Esophagus muscularis mucosa (tissue), 4 donors: ENCODE data around the gene GNA15. TPM values are rescaled to one million over a fixed set of nuclear protein-coding genes. Genes with fewer than 3 reads are reported as not detected.
"Not testable (repeated sequence)": the region's sequence is repeated elsewhere in the genome, so short reads cannot be mapped to it uniquely, and the experiment has no call there.

Experiments
- DNase-seq: peaks from one replicate; pipeline ENCODE4 v3.0.0-alpha.2; 2017; ENCODE audit errors: extremely low spot score
- H3K27ac ChIP-seq, 4 donors: fragments of 200-600 bp; sonication (generic); replicated peaks in 1 of 4; 1 replicate in 3 of 4; 2 replicates in 1 of 4; pipeline ENCODE4 v1.5.1; 2016 to 2019; ENCODE audit warnings: mild to moderate bottlenecking in 1 of 4
- H3K27me3 ChIP-seq, 4 donors: fragments of 200-600 bp; sonication (generic); one replicate each; pipeline versions ENCODE4 v1.5.1 to v1.6.0; 2016 to 2019
- H3K36me3 ChIP-seq, 4 donors: fragments of 200-600 bp; sonication (generic); one replicate each; pipeline ENCODE4 v1.5.1; 2016 to 2019
- H3K4me1 ChIP-seq, 4 donors: fragments of 200-600 bp; sonication (generic); one replicate each; pipeline ENCODE4 v1.5.1; 2016 to 2019
- H3K4me3 ChIP-seq, 4 donors: fragments of 200-600 bp; sonication (generic); 1 replicate in 2 of 4; 2 replicates in 2 of 4; pipeline ENCODE4 v1.5.1; 2016 to 2019; ENCODE audit warnings: mild to moderate bottlenecking in 4 of 4, moderate library complexity in 1 of 4
- H3K9me3 ChIP-seq, 4 donors: fragments of 200-600 bp; sonication (generic); 1 replicate in 3 of 4; 2 replicates in 1 of 4; pipeline ENCODE4 v1.5.1; 2016 to 2019
- EP300 ChIP-seq: sonication (generic); formaldehyde crosslinking; IDR thresholded peaks from one replicate; pipeline ENCODE4 v1.6.1; 2017; ENCODE audit warnings: antibody characterized with exemption
- POLR2A ChIP-seq: fragments of 450-650 bp; IDR thresholded peaks from one replicate; pipeline ENCODE4 v1.6.1; 2017; ENCODE audit warnings: antibody characterized with exemption, moderate library complexity, mild to moderate bottlenecking, low read depth
- POLR2AphosphoS5 ChIP-seq, 2 donors: sonication (generic); formaldehyde crosslinking; IDR thresholded peaks; one replicate each; pipeline ENCODE4 v1.6.1; 2017; ENCODE audit warnings: antibody characterized with exemption in 2 of 2
- WGBS: methylation state at CpG from one replicate; pipeline ENCODE4 v1.1.5; 2018; 5-methylcytosine and 5-hydroxymethylcytosine counted together
- intact Hi-C: fragments of 100-400 bp; cut with DNase I; formaldehyde crosslinking; loops from one replicate; pipeline ENCODE4 v1.15.1; 2023
- total RNA-seq, 4 donors: library from RNA; depleted of rRNA; stranded (reverse); fragments of >200 nt; gene quantifications; one replicate each; pipeline versions ENCODE4 v1.1.0 to v1.2.1, GENCODE V29; 2016
- TF ChIP-seq, protein P1 (sequence below), 3 experiments: fragments of 200-600 bp in 2 of 3; fragments of 450-650 bp in 1 of 3; sonication (generic) in 2 of 3; IDR thresholded peaks; one replicate each; pipeline ENCODE4 v1.5.1; 2017 to 2019; ENCODE audit warnings: antibody characterized with exemption in 3 of 3, mild to moderate bottlenecking in 2 of 3, moderate library complexity in 1 of 3

GNA15 gene
- total RNA-seq, 4 donors from 2014 or later: 4.3 to 13.8 (median 5.3) TPM

DNA sequence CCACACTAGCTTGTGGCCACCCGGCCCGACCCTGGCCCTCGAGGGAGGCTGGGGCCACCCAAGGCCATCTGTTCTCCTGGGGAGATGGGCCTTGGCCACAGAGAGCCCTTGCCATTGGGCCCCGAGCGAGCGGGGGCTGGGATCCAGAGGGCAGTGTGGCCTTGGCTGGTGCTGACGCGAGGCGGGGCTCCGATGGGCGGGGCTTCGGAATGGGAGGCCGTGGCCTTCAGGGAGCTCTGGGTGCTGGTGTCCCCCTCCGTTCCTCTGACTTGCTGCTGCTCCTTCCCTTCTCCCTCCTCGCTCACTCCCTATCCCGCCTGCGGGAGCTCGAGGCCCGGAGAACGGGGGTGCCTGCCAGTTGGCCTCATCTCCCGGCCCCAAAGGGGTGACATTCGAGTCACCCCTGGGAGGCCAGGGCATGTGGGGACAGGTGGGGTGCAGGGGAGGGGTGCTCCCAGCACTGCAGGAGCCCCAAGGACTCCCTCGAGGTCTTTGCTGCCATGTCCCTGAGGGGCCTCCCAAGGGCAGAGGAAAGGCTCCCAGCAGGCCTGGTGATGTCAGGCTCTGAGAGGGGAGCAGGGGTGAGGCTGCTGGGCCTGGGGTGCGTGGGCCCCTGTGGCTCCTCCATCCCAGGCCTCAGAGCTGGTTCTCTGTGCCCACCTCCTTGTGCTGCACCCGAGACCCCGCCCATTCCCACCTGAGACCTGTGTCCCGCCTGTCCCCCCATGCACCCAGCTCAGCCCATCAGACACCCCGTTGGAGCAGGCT, 54.1 kb downstream of the GNA15 start:
- Histone ChIP-seq H3K4me3 (no peak overlapping the region), H3K27me3 (no peaks in the 10 kb centered on the region), H3K36me3 (peaks cover 0 to 42% (median 33%) of the 10 kb centered on the region in 4 donors), H3K9me3 (no peaks in the 10 kb centered on the region), H3K4me1 (peaks cover 16 to 47% (median 33%) of the 10 kb centered on the region in 4 donors), H3K27ac (no peak overlapping the region)
- no peak for DNase-seq
- no peak for TF ChIP-seq EP300
- TF ChIP-seq, protein P1, sequence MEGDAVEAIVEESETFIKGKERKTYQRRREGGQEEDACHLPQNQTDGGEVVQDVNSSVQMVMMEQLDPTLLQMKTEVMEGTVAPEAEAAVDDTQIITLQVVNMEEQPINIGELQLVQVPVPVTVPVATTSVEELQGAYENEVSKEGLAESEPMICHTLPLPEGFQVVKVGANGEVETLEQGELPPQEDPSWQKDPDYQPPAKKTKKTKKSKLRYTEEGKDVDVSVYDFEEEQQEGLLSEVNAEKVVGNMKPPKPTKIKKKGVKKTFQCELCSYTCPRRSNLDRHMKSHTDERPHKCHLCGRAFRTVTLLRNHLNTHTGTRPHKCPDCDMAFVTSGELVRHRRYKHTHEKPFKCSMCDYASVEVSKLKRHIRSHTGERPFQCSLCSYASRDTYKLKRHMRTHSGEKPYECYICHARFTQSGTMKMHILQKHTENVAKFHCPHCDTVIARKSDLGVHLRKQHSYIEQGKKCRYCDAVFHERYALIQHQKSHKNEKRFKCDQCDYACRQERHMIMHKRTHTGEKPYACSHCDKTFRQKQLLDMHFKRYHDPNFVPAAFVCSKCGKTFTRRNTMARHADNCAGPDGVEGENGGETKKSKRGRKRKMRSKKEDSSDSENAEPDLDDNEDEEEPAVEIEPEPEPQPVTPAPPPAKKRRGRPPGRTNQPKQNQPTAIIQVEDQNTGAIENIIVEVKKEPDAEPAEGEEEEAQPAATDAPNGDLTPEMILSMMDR (IDR thresholded peaks at IDR 0.05): no peak
- TF ChIP-seq POLR2A: no peak
- no peak for TF ChIP-seq POLR2AphosphoS5 (IDR thresholded peaks at IDR 0.05)
- 83% methylated on average over 19 of the region's 28 CpGs for WGBS
- intact Hi-C loops: no loop called here

DNA sequence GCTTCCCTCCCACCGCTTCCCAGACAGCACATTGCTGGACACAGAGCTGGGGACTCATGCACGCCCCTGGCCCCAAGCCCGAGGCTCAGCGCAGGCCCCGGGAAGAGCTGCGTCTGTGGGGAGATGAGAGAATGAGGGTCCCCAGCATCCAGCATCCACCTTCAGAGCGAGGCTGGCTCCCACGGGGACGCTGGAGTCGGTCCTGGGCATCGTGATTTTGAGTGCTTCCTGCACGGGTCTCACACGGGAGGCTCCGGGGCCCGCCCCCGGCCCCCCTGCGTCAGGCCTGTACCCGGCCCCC, 54.6 kb downstream of the GNA15 start:
- 96% methylated on average over 18 of the region's 18 CpGs for WGBS
- Histone ChIP-seq H3K9me3 (no peaks in the 10 kb centered on the region), H3K27me3 (no peaks in the 10 kb centered on the region), H3K27ac (no peak overlapping the region), H3K4me1 (peaks cover 16 to 43% (median 30%) of the 10 kb centered on the region in 4 donors), H3K36me3 (peaks cover 0 to 42% (median 34%) of the 10 kb centered on the region in 4 donors), H3K4me3 (no peak overlapping the region)
- no peak for TF ChIP-seq EP300
- TF ChIP-seq, protein P1 (IDR thresholded peaks at IDR 0.05): no peak
- no peak for TF ChIP-seq POLR2A
- no peak for TF ChIP-seq POLR2AphosphoS5 (IDR thresholded peaks at IDR 0.05)
- DNase-seq: no peak
- intact Hi-C loops: no loop called here

DNA sequence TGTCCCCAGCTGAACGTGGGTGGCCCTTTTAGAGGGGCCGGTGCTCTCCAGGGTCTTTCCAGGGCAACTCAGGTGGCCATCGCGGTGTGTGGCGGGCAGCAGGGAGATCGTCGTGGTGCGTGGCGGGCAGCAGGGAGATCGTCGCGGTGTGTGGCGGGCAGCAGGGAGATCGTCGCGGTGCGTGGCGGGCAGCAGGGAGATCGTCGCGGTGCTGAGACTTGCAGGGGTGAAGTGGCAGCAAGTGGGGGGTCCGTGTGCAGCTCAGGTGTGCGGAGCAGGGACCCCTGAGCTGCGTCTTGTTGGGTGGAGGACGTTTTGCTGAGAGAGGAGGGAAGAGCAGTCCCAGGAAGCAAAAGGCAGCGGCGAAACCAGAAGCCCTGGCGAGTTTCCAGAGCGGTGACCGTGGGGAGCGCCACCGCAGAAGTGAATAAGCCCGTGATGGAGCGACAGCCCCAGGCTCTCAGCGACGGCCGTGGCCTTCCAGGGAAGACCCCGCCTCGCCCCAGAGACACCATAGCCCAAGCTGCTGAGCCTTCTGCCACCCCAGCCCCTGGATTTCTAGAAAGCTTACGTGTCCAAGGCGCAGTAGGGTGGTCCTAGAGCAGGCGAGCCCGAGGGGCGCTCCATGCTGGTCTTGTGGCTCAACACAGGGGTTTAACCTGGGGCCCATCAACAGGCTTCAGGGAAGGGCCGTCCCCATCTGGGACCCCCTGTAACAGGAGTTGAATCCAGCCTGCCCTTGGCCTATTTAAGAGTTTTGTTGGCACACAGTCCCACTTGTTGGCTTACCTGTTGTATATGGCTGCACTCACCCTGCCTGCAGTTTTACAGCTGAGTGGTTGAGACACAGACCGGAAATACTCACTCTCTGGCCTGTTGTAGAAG, 55.3 kb downstream of the GNA15 start:
- no peak for DNase-seq
- H3K27me3 ChIP-seq: no peaks in the 10 kb centered on the region
- no peak overlapping the region for H3K4me3 ChIP-seq
- peaks cover 0 to 49% (median 40%) of the 10 kb centered on the region in 4 donors for H3K36me3 ChIP-seq
- H3K4me1 ChIP-seq: peaks cover 16 to 41% (median 29%) of the 10 kb centered on the region in 4 donors
- H3K9me3 ChIP-seq: no peaks in the 10 kb centered on the region
- WGBS: 90% methylated on average over 40 of the region's 46 CpGs
- TF ChIP-seq POLR2A (no peak), POLR2AphosphoS5 (IDR thresholded peaks at IDR 0.05) (no peak), EP300 (no peak)
- TF ChIP-seq, protein P1 (IDR thresholded peaks at IDR 0.05): no peak
- intact Hi-C loops: no loop called here
- H3K27ac ChIP-seq: no peak overlapping the region

GRCh38 chr19:3191806-3192104, 55.9 kb downstream of the GNA15 start:
- not testable (repeated sequence) for DNase-seq
- WGBS: 90% methylated on average over 12 of the region's 12 CpGs

GRCh38 chr19:3192228-3192635, 56.4 kb downstream of the GNA15 start:
- Histone ChIP-seq H3K4me3 (no peak overlapping the region), H3K27ac (no peak overlapping the region), H3K36me3 (peaks cover 0 to 59% (median 48%) of the 10 kb centered on the region in 4 donors), H3K4me1 (peaks cover 8 to 30% (median 18%) of the 10 kb centered on the region in 4 donors), H3K27me3 (no peaks in the 10 kb centered on the region), H3K9me3 (no peaks in the 10 kb centered on the region)
- 96% methylated on average over 32 of the region's 32 CpGs for WGBS
- no peak for DNase-seq
- intact Hi-C loops: no loop called here
- TF ChIP-seq POLR2AphosphoS5 (IDR thresholded peaks at IDR 0.05): no peak
- TF ChIP-seq EP300: no peak
- TF ChIP-seq POLR2A: no peak
- TF ChIP-seq, protein P1 (IDR thresholded peaks at IDR 0.05): no peak

More at GRCh38 chr19:3191806-3192104, 55.9 kb downstream of the GNA15 start:
- Histone ChIP-seq H3K4me1 (peaks cover 13 to 35% (median 23%) of the 10 kb centered on the region in 4 donors), H3K36me3 (peaks cover 0 to 55% (median 46%) of the 10 kb centered on the region in 4 donors)
- H3K9me3 ChIP-seq, intact Hi-C loops, H3K27me3 ChIP-seq, H3K27ac ChIP-seq, H3K4me3 ChIP-seq: not testable (repeated sequence)
